Caco-2 (cell line): Measurements from ENCODE around the gene COTL1. TPM values are rescaled to one million over a fixed set of nuclear protein-coding genes. Genes with fewer than 3 reads are reported as not detected.

Experiments
- BruUV-seq: library from RNA; stranded (reverse); fragments of 400-500 nt; replicated peaks from 2 replicates; lab custom pipeline; 2021; lab: Mats Ljungman, UMichigan
- CTCF ChIA-PET: fragments of 300-600 bp; sonication (Branson Sonifier 250); formaldehyde crosslinking; loops from one replicate; lab custom pipeline; 2022; ENCODE audit warnings: antibody characterized with exemption; lab: Charles Lee
- POLR2A ChIA-PET: fragments of 300-600 bp; sonication (Branson Sonifier 250); formaldehyde crosslinking; loops from one replicate; lab custom pipeline; 2022; ENCODE audit warnings: antibody characterized with exemption; lab: Charles Lee
- DNase-seq, 2 experiments: peaks; one replicate each; pipeline versions ENCODE4 v3.0.0 to v3.0.0-alpha.2; 2020 to 2022
- H3K27me3 ChIP-seq: replicated peaks from 2 replicates; pipeline ENCODE4 v1.6.0; 2011; ENCODE audit warnings: low read length; ENCODE audit not compliant: control insufficient read depth, insufficient read depth
- H3K36me3 ChIP-seq: 2 replicates; pipeline ENCODE4 v1.5.1; 2011; ENCODE audit warnings: low read length; ENCODE audit not compliant: control insufficient read depth, insufficient read depth
- H3K4me1 ChIP-seq: fragments of 250-450 bp; sonication (Bioruptor Pico); 2 replicates; pipeline ENCODE4 v1.5.1; 2020; ENCODE audit warnings: mild to moderate bottlenecking
- H3K4me3 ChIP-seq: 2 replicates; pipeline ENCODE4 v1.5.1; 2011; ENCODE audit warnings: low read depth, mild to moderate bottlenecking, control low read depth, low read length
- H3K9me3 ChIP-seq: fragments of 250-450 bp; sonication (Bioruptor Pico); 2 replicates; pipeline ENCODE4 v1.5.1; 2020; ENCODE audit warnings: mild to moderate bottlenecking, moderate library complexity
- H3K27ac Mint-ChIP-seq: one replicate; pipeline ENCODE4 v1.8.0; 2022; ENCODE audit warnings: mixed read lengths; ENCODE audit not compliant: unreplicated experiment
- H3K27me3 Mint-ChIP-seq: one replicate; pipeline ENCODE4 v1.8.0; 2022; ENCODE audit warnings: mixed read lengths; ENCODE audit not compliant: insufficient read depth, unreplicated experiment
- H3K36me3 Mint-ChIP-seq: one replicate; pipeline ENCODE4 v1.8.0; 2022; ENCODE audit warnings: mild to moderate bottlenecking, mixed read lengths; ENCODE audit not compliant: insufficient read depth, unreplicated experiment
- H3K4me1 Mint-ChIP-seq: one replicate; pipeline ENCODE4 v1.8.0; 2022; ENCODE audit warnings: low read depth, mixed read lengths; ENCODE audit not compliant: unreplicated experiment
- H3K4me3 Mint-ChIP-seq: one replicate; pipeline ENCODE4 v1.8.0; 2022; ENCODE audit warnings: mild to moderate bottlenecking, moderate library complexity, mixed read lengths; ENCODE audit not compliant: unreplicated experiment
- H3K9me3 Mint-ChIP-seq: one replicate; pipeline ENCODE4 v1.8.0; 2022; ENCODE audit warnings: mixed read lengths; ENCODE audit not compliant: unreplicated experiment
- CTCF ChIP-seq, 2 experiments: fragments of 200-600 bp in 1 of 2; IDR thresholded peaks; 1 replicate in 1 of 2; 2 replicates in 1 of 2; pipeline versions ENCODE4 v1.5.1 to v1.8.0; 2011 to 2022; ENCODE audit warnings: antibody characterized with exemption in 1 of 2, control low read depth in 1 of 2, inconsistent platforms in 1 of 2, low read depth in 1 of 2, low read length in 1 of 2, mild to moderate bottlenecking in 1 of 2, moderate library complexity in 1 of 2; ENCODE audit not compliant: insufficient read depth in 1 of 2, severe bottlenecking in 1 of 2, unreplicated experiment in 1 of 2
- intact Hi-C: fragments of 100-400 bp; cut with micrococcal nuclease; formaldehyde crosslinking; loops from one replicate; pipeline ENCODE4 v1.10.0; 2022; ENCODE audit not compliant: unreplicated experiment
- total RNA-seq: library from RNA; stranded (reverse); gene quantifications from 2 replicates; pipeline ENCODE4 v1.2.3, GENCODE V29; 2022

The COTL1 gene
- total RNA-seq, 1 experiment from 2014 or later, result 434 TPM

- Histone ChIP-seq H3K4me3 (no peak overlapping the region), H3K4me1 (peaks cover 54% of the 10 kb centered on the region), H3K9me3 (peaks cover 11% of the 10 kb centered on the region), H3K36me3 (0 out of 2 replicates have a peak, but pooled peaks cover 1% of the 10 kb centered on the region), H3K27me3 (no peaks in the 10 kb centered on the region)
- Mint-ChIP-seq H3K27me3 (no peaks in the 10 kb centered on the region), H3K4me3 (peak overlapping the region; percentile 50), H3K4me1 (peaks cover 52% of the 10 kb centered on the region), H3K27ac (peak overlapping the region; percentile 69), H3K36me3 (peaks cover 97% of the 10 kb centered on the region), H3K9me3 (peaks cover 15% of the 10 kb centered on the region)
- ChIA-PET CTCF (no interaction called here), POLR2A (no interaction called here)
- BruUV-seq, result no TSS peak
- no peak for TF ChIP-seq CTCF (IDR thresholded peaks at IDR 0.05; ENCODE audit: insufficient read depth in 1 of 2, low read depth in 1 of 2, low read length in 1 of 2, severe bottlenecking in 1 of 2, unreplicated experiment in 1 of 2)
- peak in 1 of 2 experiments; percentile 38 for DNase-seq
- intact Hi-C loops, result no loop called here
Measured at GRCh38 chr16:84567286-84567962, 50.5 kb downstream of the COTL1 start.

- Mint-ChIP-seq H3K27me3 (no peaks in the 10 kb centered on the region), H3K27ac (peak overlapping the region; percentile 69), H3K9me3 (peaks cover 15% of the 10 kb centered on the region), H3K4me1 (peaks cover 48% of the 10 kb centered on the region), H3K36me3 (peaks cover 96% of the 10 kb centered on the region), H3K4me3 (no peak overlapping the region)
- H3K4me3 ChIP-seq, result no peak overlapping the region
- BruUV-seq, result no TSS peak
- no peaks in the 10 kb centered on the region for H3K27me3 ChIP-seq
- no peak for DNase-seq
- TF ChIP-seq CTCF (IDR thresholded peaks at IDR 0.05; ENCODE audit: insufficient read depth in 1 of 2, low read depth in 1 of 2, low read length in 1 of 2, severe bottlenecking in 1 of 2, unreplicated experiment in 1 of 2), result no peak
- peaks cover 49% of the 10 kb centered on the region for H3K4me1 ChIP-seq
- H3K9me3 ChIP-seq, result peaks cover 11% of the 10 kb centered on the region
- H3K36me3 ChIP-seq, result no peaks in the 10 kb centered on the region
- ChIA-PET CTCF (no interaction called here), POLR2A (no interaction called here)
- intact Hi-C loops, result no loop called here
Measured at GRCh38 chr16:84566545-84567257, 51.2 kb downstream of the COTL1 start.

- H3K36me3 ChIP-seq, result no peaks in the 10 kb centered on the region
- peaks cover 10% of the 10 kb centered on the region for H3K9me3 ChIP-seq
- Mint-ChIP-seq H3K36me3 (peaks cover 94% of the 10 kb centered on the region), H3K4me3 (no peak overlapping the region), H3K27me3 (no peaks in the 10 kb centered on the region), H3K4me1 (peaks cover 43% of the 10 kb centered on the region), H3K9me3 (peaks cover 13% of the 10 kb centered on the region), H3K27ac (peak overlapping the region; percentile 69)
- H3K27me3 ChIP-seq, result no peaks in the 10 kb centered on the region
- BruUV-seq, result TSS peak; percentile 97
- POLR2A ChIA-PET, result interaction anchor here (0.7 kb wide), 1 partner anchor 22 kb away, joined by 4 read pairs; no protein-coding TSS in a partner anchor
- no peak overlapping the region for H3K4me3 ChIP-seq
- CTCF ChIA-PET, result interaction anchor here (0.7 kb wide), 3 partner anchors 14 to 549 kb away, joined by 3 to 8 read pairs (median 4); no protein-coding TSS in a partner anchor
- TF ChIP-seq CTCF (IDR thresholded peaks at IDR 0.05; ENCODE audit: insufficient read depth in 1 of 2, low read depth in 1 of 2, low read length in 1 of 2, severe bottlenecking in 1 of 2, unreplicated experiment in 1 of 2), result no peak
- peaks cover 49% of the 10 kb centered on the region for H3K4me1 ChIP-seq
- DNase-seq, result no peak
- intact Hi-C loops, result no loop called here
Measured at GRCh38 chr16:84565669-84566495, 52.0 kb downstream of the COTL1 start.
